Heart left ventricle (tissue), 13 donors: ENCODE measurements around the gene CNEP1R1.

Source experiments
- POLR2A ChIP-seq, 2 donors: fragments of 450-650 bp; IDR thresholded peaks; one replicate each; pipeline ENCODE4 v1.6.1; 2017; ENCODE audit warnings: antibody characterized with exemption in 2 of 2, mild to moderate bottlenecking in 2 of 2, moderate library complexity in 2 of 2
- TF ChIP-seq, protein P1 (sequence below), 12 donors: fragments of 200-600 bp; sonication (generic) in 4 of 12; IDR thresholded peaks; one replicate each; pipeline versions ENCODE4 v1.5.0 to v1.8.0; 2018 to 2022; ENCODE audit warnings: antibody characterized with exemption in 12 of 12, mild to moderate bottlenecking in 5 of 12
- donor health status: ischemic (EF 13 %, LVEDD 7.1; RV severe dilation, severe dysfunction).
- donor health status: DM: no; HTN: yes; CAD: no.
- donor health status: DM: no; HTN: no; CAD: no.
- donor health status: ischemic (EF 25% LVEDD 6.9; RV normal size, moderate dysfunction).
- donor health status: ischemic (EF 25% LVEDD 5.7; RV mildly dilated, moderate dysfunction).
- donor health status: ischemic (EF 35%, LVEDD 5.7; RV mildly dilated, moderate dysfunction).
- donor health status: nonischemic (EF 11% LVEDD 7.7; RV severe dilation, severe dysfunction).
- donor health status: DM: yes; HTN: yes; CAD: no.
- donor health status: PGD.
- donor health status: ischemic (EF 29% LVEDD 5.4; RV normal size, mild dysfunction).
- donor health status: nonischemic (EF 23%, LVEDD 6.1; RV moderate dilation, normal function).

DNA sequence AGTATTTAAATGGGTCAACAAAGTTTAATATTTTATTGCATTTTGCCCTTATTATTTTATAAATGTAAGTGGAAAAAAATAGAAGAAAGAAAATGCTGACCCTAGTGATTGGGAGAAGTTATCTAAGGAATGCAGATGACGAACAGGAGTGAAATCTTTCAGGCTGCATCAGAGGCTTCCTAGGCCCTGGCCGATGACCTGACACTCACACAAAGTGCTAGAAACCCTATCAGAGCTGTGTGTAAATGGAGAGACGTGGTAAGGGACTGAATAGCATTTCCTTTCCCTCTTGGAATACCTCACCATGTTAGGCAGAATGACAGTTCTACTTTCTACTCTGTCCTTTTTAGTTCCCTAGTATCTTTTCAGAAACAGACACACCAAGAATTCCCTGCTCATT lies 44.9 kb upstream of the CNEP1R1 start:
- TF ChIP-seq, protein P1, sequence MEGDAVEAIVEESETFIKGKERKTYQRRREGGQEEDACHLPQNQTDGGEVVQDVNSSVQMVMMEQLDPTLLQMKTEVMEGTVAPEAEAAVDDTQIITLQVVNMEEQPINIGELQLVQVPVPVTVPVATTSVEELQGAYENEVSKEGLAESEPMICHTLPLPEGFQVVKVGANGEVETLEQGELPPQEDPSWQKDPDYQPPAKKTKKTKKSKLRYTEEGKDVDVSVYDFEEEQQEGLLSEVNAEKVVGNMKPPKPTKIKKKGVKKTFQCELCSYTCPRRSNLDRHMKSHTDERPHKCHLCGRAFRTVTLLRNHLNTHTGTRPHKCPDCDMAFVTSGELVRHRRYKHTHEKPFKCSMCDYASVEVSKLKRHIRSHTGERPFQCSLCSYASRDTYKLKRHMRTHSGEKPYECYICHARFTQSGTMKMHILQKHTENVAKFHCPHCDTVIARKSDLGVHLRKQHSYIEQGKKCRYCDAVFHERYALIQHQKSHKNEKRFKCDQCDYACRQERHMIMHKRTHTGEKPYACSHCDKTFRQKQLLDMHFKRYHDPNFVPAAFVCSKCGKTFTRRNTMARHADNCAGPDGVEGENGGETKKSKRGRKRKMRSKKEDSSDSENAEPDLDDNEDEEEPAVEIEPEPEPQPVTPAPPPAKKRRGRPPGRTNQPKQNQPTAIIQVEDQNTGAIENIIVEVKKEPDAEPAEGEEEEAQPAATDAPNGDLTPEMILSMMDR (IDR thresholded peaks at IDR 0.05), result no peak
- TF ChIP-seq POLR2A (IDR thresholded peaks at IDR 0.05), result no peak
